ENCODE measurements around the gene DRAM2.

DRAM2 gene

GRCh38 chr1:111175349-111175748 lies 35.5 kb upstream of the DRAM2 start (continued):
- no peak for TF ChIP-seq TSHZ2 (CRISPR knock-in tag; IDR thresholded peaks at IDR 0.05)

- no peak for ATAC-seq
- TF ChIP-seq ZFP30 (CRISPR knock-in tag; IDR thresholded peaks at IDR 0.05) (no peak), TOX (CRISPR knock-in tag; IDR thresholded peaks at IDR 0.05; ENCODE audit: borderline replicate concordance) (no peak), PATZ1 (CRISPR knock-in tag; IDR thresholded peaks at IDR 0.05; ENCODE audit: borderline replicate concordance) (no peak), ISL1 (CRISPR knock-in tag; IDR thresholded peaks at IDR 0.05) (no peak), GLIS3 (CRISPR knock-in tag; IDR thresholded peaks at IDR 0.05) (no peak), TSHZ2 (CRISPR knock-in tag; IDR thresholded peaks at IDR 0.05) (no peak), BACH2 (CRISPR knock-in tag; IDR thresholded peaks at IDR 0.05; ENCODE audit: borderline replicate concordance) (no peak), ZC3H10 (CRISPR knock-in tag; IDR thresholded peaks at IDR 0.05) (no peak), ZFP3 (CRISPR knock-in tag; IDR thresholded peaks at IDR 0.05) (no peak), TCF4 (CRISPR knock-in tag; IDR thresholded peaks at IDR 0.05; ENCODE audit: borderline replicate concordance) (no peak), POU6F1 (CRISPR knock-in tag; IDR thresholded peaks at IDR 0.05; ENCODE audit: borderline replicate concordance, low read depth) (no peak), SNAI2 (CRISPR knock-in tag; IDR thresholded peaks at IDR 0.05) (no peak), ESRRG (CRISPR knock-in tag; IDR thresholded peaks at IDR 0.05) (no peak), CREB5 (CRISPR knock-in tag; IDR thresholded peaks at IDR 0.05; ENCODE audit: low read depth) (no peak)
Measured at GRCh38 chr1:111174070-111174469, 34.2 kb upstream of the DRAM2 start.

- TF ChIP-seq CREB5 (CRISPR knock-in tag; IDR thresholded peaks at IDR 0.05; ENCODE audit: low read depth) = no peak
- TF ChIP-seq ZNF70 (CRISPR knock-in tag; IDR thresholded peaks at IDR 0.05) = no peak
- no peak for TF ChIP-seq POU6F1 (CRISPR knock-in tag; IDR thresholded peaks at IDR 0.05; ENCODE audit: borderline replicate concordance, low read depth)
- TF ChIP-seq CSDC2 (CRISPR knock-in tag; IDR thresholded peaks at IDR 0.05) = no peak
- TF ChIP-seq GLIS3 (CRISPR knock-in tag; IDR thresholded peaks at IDR 0.05) = no peak
- TF ChIP-seq PPARA (CRISPR knock-in tag; IDR thresholded peaks at IDR 0.05; ENCODE audit: borderline replicate concordance) = no peak
- no peak for TF ChIP-seq TCF4 (CRISPR knock-in tag; IDR thresholded peaks at IDR 0.05; ENCODE audit: borderline replicate concordance)
- no peak for ATAC-seq
Measured at GRCh38 chr1:111172463-111172862, 32.6 kb upstream of the DRAM2 start.

All from SK-N-SH treated with all-trans-retinoic acid at 6 μM for 48 hours (cell line).